ENCODE measurements around the gene FSIP1. TPM values are rescaled to one million over a fixed set of nuclear protein-coding genes. Genes with fewer than 3 reads are reported as not detected.

FSIP1 gene
- total RNA-seq, 1 donor from 2014 or later: not detected

GRCh38 chr15:39605146-39605545 lies 177.5 kb downstream of the FSIP1 start:
- no peaks in the 10 kb centered on the region for H3K36me3 ChIP-seq
- H3K4me1 ChIP-seq: no peaks in the 10 kb centered on the region
- no peak for DNase-seq (ENCODE audit: low spot score in 2 of 2)
- H3K4me3 ChIP-seq: no peak overlapping the region
- TF ChIP-seq, protein P1, sequence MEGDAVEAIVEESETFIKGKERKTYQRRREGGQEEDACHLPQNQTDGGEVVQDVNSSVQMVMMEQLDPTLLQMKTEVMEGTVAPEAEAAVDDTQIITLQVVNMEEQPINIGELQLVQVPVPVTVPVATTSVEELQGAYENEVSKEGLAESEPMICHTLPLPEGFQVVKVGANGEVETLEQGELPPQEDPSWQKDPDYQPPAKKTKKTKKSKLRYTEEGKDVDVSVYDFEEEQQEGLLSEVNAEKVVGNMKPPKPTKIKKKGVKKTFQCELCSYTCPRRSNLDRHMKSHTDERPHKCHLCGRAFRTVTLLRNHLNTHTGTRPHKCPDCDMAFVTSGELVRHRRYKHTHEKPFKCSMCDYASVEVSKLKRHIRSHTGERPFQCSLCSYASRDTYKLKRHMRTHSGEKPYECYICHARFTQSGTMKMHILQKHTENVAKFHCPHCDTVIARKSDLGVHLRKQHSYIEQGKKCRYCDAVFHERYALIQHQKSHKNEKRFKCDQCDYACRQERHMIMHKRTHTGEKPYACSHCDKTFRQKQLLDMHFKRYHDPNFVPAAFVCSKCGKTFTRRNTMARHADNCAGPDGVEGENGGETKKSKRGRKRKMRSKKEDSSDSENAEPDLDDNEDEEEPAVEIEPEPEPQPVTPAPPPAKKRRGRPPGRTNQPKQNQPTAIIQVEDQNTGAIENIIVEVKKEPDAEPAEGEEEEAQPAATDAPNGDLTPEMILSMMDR (IDR thresholded peaks at IDR 0.05): no peak
- peaks cover under 1 to 6% of the 10 kb centered on the region in 2 donors for H3K9me3 ChIP-seq
- no peak overlapping the region for H3K27ac ChIP-seq
- no peaks in the 10 kb centered on the region for H3K27me3 ChIP-seq
- intact Hi-C loops (cut with DNase I): no loop called here

DNA sequence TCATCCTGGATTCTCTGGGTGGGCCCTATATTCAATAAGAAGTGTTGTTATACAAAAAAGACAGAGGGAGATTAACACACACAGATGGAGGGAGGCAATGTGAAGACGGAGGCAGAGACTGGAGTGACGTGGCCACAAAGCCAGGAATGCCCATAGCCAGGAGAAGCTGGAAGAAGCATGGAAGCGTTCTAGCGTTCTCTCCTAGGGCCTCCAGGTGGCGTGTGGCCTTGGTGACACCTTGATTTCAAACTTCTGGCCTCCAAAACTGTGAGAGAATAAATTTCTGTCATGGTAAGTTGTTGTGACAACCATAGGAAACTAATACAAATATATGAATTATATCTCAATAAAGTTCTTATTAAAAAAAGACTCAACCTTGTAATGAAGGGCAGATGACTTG lies 180.5 kb downstream of the FSIP1 start:
- intact Hi-C loops (cut with DNase I): no loop called here
- no peaks in the 10 kb centered on the region for H3K9me3 ChIP-seq

DNA sequence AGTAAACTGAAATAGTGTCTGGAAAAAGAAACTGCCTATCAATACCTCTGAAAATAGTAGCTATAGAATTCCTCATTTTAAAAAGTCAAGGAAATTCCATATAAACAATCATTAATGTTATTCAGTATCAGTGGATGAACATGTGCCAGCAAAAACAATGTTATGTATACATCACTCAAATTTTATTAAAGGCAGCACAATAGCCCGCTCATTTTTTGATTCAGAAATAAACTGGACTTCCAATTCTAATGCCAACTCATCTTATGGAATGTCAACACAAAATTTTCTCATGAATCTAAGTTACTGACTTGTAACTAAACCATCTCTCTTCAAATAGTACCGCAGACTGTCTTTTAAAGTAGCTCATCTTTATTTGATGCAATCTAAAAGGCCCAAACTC lies 182.8 kb downstream of the FSIP1 start:
- Histone ChIP-seq H3K36me3 (peaks cover 0 to 12% of the 10 kb centered on the region in 2 donors), H3K27me3 (no peaks in the 10 kb centered on the region), H3K9me3 (no peaks in the 10 kb centered on the region), H3K4me3 (no peak overlapping the region), H3K27ac (no peak overlapping the region), H3K4me1 (no peaks in the 10 kb centered on the region)
- TF ChIP-seq, protein P1 (IDR thresholded peaks at IDR 0.05): no peak
- intact Hi-C loops (cut with DNase I): loop anchor here (10.0 kb wide), 1 partner anchor 155 kb away; no protein-coding TSS in a partner anchor
- DNase-seq (ENCODE audit: low spot score in 2 of 2): no peak

More for the DNA sequence above, 180.5 kb downstream of the FSIP1 start:
- Histone ChIP-seq H3K4me1 (no peaks in the 10 kb centered on the region), H3K27me3 (no peaks in the 10 kb centered on the region), H3K27ac (no peak overlapping the region), H3K36me3 (no peaks in the 10 kb centered on the region), H3K4me3 (no peak overlapping the region)
- DNase-seq (ENCODE audit: low spot score in 2 of 2): no peak
- TF ChIP-seq, protein P1 (IDR thresholded peaks at IDR 0.05): no peak

GRCh38 chr15:39598958-39599845 lies 183.4 kb downstream of the FSIP1 start:
- H3K27ac ChIP-seq: no peak overlapping the region
- H3K9me3 ChIP-seq: no peaks in the 10 kb centered on the region
- TF ChIP-seq, protein P1 (IDR thresholded peaks at IDR 0.05): no peak
- no peak overlapping the region for H3K4me3 ChIP-seq
- H3K4me1 ChIP-seq: no peaks in the 10 kb centered on the region
- DNase-seq (ENCODE audit: low spot score in 2 of 2): no peak
- intact Hi-C loops (cut with DNase I): loop anchor here (10.0 kb wide), 1 partner anchor 156 kb away; no protein-coding TSS in a partner anchor
- H3K36me3 ChIP-seq: peaks cover 0 to 16% of the 10 kb centered on the region in 2 donors
- no peaks in the 10 kb centered on the region for H3K27me3 ChIP-seq

DNA sequence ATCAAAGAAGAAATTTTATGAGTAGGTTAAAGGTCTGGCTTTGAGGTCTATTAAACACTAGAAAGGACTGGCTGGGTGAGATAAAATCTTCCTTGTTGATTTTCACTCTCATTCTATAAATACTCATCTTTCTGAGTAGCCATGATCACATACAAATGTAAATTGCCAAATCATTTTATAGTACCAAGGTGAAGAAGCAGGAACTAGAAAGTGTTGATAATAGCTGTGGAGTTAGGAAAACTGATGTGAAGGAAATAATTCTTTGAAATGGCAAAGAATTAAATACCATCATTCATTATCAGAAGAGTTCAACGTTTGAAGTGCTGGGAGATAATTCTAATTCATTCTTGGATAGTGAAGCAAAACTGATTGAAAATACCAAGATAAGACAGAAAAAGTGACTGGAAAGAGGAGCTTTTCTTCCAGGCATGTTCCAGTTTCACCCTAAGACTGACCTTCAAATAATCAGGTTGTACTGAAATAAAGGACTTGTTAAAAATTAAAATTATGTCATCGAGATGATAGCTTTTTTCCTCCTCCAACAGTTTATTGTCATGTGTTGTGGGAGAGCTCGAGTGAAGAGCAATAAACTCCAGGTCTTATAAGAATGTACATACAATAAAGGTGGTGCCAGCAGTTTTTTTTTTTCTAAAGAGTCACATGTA lies 184.3 kb downstream of the FSIP1 start:
- TF ChIP-seq, protein P1 (IDR thresholded peaks at IDR 0.05): no peak
- intact Hi-C loops (cut with DNase I): loop anchor here (10.0 kb wide), 1 partner anchor 156 kb away; no protein-coding TSS in a partner anchor
- H3K9me3 ChIP-seq: no peaks in the 10 kb centered on the region
- H3K36me3 ChIP-seq: peaks cover 2 to 25% of the 10 kb centered on the region in 2 donors
- no peaks in the 10 kb centered on the region for H3K27me3 ChIP-seq
- DNase-seq (ENCODE audit: low spot score in 2 of 2): no peak
- no peak overlapping the region for H3K27ac ChIP-seq
- H3K4me1 ChIP-seq: no peaks in the 10 kb centered on the region
- no peak overlapping the region for H3K4me3 ChIP-seq
